HPDE6-E6E7 (cell line): Measurements from ENCODE around the gene IL27RA.
"Not testable (repeated sequence)": the region's sequence is repeated elsewhere in the genome, so short reads cannot be mapped to it uniquely, and the experiment has no call there.

Experiments used
- DNase-seq: peaks from one replicate; pipeline ENCODE4 v3.0.0; 2011; ENCODE audit warnings: missing footprints; ENCODE audit errors: extremely low spot score

The IL27RA gene

GRCh38 chr19:13999085-13999484, 32.5 kb upstream of the IL27RA start:
- no peak for DNase-seq

- no peak for DNase-seq
Observed at GRCh38 chr19:14000691-14001375, 30.7 kb upstream of the IL27RA start.

GRCh38 chr19:14002571-14003250, 28.9 kb upstream of the IL27RA start:
- no peak for DNase-seq

GRCh38 chr19:14003251-14004055, 28.1 kb upstream of the IL27RA start:
- DNase-seq, result no peak

- no peak for DNase-seq
Observed at GRCh38 chr19:14004619-14005348, 26.8 kb upstream of the IL27RA start.

GRCh38 chr19:14005349-14006084, 26.0 kb upstream of the IL27RA start:
- DNase-seq, result no peak

- peak; percentile 97 for DNase-seq
Observed at GRCh38 chr19:14006085-14006765, 25.3 kb upstream of the IL27RA start, which contains the start of gene RFX1. RFX1 (minus strand) TSS chr19:14006320; CDS start chr19:13993843, 12,477 bp downstream.

GRCh38 chr19:14006766-14007562, 24.6 kb upstream of the IL27RA start:
- DNase-seq, result no peak

GRCh38 chr19:14012378-14012915, 19.1 kb upstream of the IL27RA start:
- DNase-seq, result no peak

- DNase-seq, result no peak
Observed at GRCh38 chr19:14015524-14016035, 16.0 kb upstream of the IL27RA start.

GRCh38 chr19:14019100-14019499, 12.5 kb upstream of the IL27RA start:
- DNase-seq, result no peak

- DNase-seq, result not testable (repeated sequence)
Observed at GRCh38 chr19:14019739-14020138, 11.8 kb upstream of the IL27RA start.

- DNase-seq, result no peak
Observed at GRCh38 chr19:14021474-14021873, 10.1 kb upstream of the IL27RA start.

GRCh38 chr19:14022469-14022868, 9.1 kb upstream of the IL27RA start:
- DNase-seq, result no peak

GRCh38 chr19:14023404-14024235, 7.9 kb upstream of the IL27RA start:
- no peak for DNase-seq

GRCh38 chr19:14026652-14027192, 4.8 kb upstream of the IL27RA start:
- DNase-seq, result not testable (repeated sequence)

GRCh38 chr19:14027856-14028450, 3.6 kb upstream of the IL27RA start, which contains the start of gene RLN3:
RLN3 (plus strand) TSS chr19:14028148; CDS start chr19:14028205, 57 bp downstream.
- no peak for DNase-seq
